OCI-LY1 (cell line): ENCODE data around the gene TSPOAP1.

Experiments used
- EZH2 ChIP-seq: fragments of 200-600 bp; sonication (generic), shearing (Covaris generic); IDR thresholded peaks from 2 replicates; pipeline ENCODE4 v1.8.0; 2017; ENCODE audit warnings: borderline replicate concordance, mixed run types, mild to moderate bottlenecking, antibody characterized with exemption, low read length, moderate library complexity, mixed read lengths
- TF ChIP-seq, protein P1 (sequence below): fragments of 200-600 bp; sonication (generic), shearing (Covaris generic); IDR thresholded peaks from 2 replicates; pipeline ENCODE4 v1.5.1; 2017; ENCODE audit warnings: mild to moderate bottlenecking, antibody characterized with exemption, low read length, moderate library complexity, mixed read lengths

DNA sequence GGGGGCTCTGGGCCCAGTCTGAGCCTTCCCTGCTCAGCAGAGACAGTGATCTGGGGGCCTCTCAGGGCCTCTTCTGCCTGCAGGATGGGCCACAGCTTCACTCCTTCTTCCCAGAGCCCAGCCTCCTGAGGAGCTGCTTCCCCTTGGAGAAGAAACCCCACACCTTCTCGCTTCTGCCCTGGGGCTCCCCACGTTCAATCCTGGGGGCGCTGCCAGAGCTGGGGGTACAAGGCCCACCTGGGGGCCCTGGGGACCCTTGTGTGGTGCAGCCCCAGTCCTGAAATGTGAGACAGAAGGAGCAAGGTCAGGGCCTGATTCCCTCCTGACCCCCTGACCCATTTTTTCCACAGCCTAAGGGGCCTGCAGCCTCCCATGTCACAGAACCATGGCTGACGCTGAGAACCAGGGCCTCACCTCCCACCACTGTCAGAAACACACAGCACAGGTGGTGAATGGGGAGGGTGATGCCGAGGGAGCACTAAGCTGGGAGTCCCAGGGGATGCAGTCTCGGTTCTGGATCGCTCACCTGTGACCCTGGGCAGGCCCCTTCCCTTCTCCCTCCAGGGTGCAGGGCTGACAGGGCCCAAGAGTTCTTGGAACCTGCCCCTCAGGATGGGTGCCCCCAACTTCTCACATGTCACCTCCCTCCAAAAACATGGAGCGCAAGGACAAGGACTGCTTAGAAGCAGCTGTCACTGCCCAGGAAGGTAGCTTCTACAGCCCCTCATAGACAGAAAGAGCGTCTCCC lies 26.2 kb downstream of the TSPOAP1 start:
- TF ChIP-seq, protein P1, sequence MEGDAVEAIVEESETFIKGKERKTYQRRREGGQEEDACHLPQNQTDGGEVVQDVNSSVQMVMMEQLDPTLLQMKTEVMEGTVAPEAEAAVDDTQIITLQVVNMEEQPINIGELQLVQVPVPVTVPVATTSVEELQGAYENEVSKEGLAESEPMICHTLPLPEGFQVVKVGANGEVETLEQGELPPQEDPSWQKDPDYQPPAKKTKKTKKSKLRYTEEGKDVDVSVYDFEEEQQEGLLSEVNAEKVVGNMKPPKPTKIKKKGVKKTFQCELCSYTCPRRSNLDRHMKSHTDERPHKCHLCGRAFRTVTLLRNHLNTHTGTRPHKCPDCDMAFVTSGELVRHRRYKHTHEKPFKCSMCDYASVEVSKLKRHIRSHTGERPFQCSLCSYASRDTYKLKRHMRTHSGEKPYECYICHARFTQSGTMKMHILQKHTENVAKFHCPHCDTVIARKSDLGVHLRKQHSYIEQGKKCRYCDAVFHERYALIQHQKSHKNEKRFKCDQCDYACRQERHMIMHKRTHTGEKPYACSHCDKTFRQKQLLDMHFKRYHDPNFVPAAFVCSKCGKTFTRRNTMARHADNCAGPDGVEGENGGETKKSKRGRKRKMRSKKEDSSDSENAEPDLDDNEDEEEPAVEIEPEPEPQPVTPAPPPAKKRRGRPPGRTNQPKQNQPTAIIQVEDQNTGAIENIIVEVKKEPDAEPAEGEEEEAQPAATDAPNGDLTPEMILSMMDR, result no peak
- TF ChIP-seq EZH2, result no peak
